Measurements from ENCODE around the gene PDZRN3. TPM values are rescaled to one million over a fixed set of nuclear protein-coding genes. Genes with fewer than 3 reads are reported as not detected.

PDZRN3 gene
- total RNA-seq, 2 experiments from 2014 or later, result not detected

- Mint-ChIP-seq H3K27ac (no peak overlapping the region), H3K4me1 (ENCODE audit: low read depth) (no peaks in the 10 kb centered on the region), H3K4me3 (no peak overlapping the region), H3K9me3 (no peaks in the 10 kb centered on the region), H3K36me3 (ENCODE audit: low read depth) (no peaks in the 10 kb centered on the region), H3K27me3 (no peaks in the 10 kb centered on the region)
- no peak for ATAC-seq
- no peak for TF ChIP-seq CTCF (IDR thresholded peaks at IDR 0.05)
- intact Hi-C loops (cut with micrococcal nuclease), result no loop called here
- ChIA-PET POLR2A (no interaction called here), CTCF (no interaction called here)
- no peak for DNase-seq
Measured at GRCh38 chr3:73341272-73341935, 283.3 kb downstream of the PDZRN3 start.

GRCh38 chr3:73332558-73332957 lies 292.2 kb downstream of the PDZRN3 start:
- no peak for TF ChIP-seq CTCF (IDR thresholded peaks at IDR 0.05)
- no peak for ATAC-seq
- H3K4me3 Mint-ChIP-seq, result no peak overlapping the region

More at GRCh38 chr3:73332558-73332957, 292.2 kb downstream of the PDZRN3 start:
- Mint-ChIP-seq H3K36me3 (ENCODE audit: low read depth) (no peaks in the 10 kb centered on the region), H3K27me3 (no peaks in the 10 kb centered on the region), H3K9me3 (no peaks in the 10 kb centered on the region), H3K4me1 (ENCODE audit: low read depth) (no peaks in the 10 kb centered on the region), H3K27ac (no peak overlapping the region)
- intact Hi-C loops (cut with micrococcal nuclease), result no loop called here
- no peak for DNase-seq
- ChIA-PET POLR2A (no interaction called here), CTCF (no interaction called here)

All from activated CD8-positive, alpha-beta T cell treated with anti-CD3 and anti-CD28 coated beads for 36 hours (primary cell).